ENCODE measurements around the gene DUOX1.

DUOX1 gene

DNA sequence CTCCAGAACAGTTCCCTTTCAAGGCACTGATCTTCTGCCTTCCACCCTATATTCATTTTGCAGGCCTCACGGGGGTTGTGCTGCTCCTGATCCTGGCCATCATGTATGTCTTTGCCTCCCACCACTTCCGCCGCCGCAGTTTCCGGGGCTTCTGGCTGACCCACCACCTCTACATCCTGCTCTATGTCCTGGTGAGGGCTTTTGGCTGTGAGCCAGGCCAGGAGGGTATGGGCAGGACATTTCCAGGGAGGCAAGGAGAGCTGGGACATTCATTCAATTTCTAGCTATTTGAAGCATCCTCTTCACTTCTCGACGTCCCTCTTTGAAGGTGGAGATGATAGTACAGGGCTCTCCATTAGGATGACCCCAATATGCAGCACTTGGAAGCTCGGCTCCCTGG lies 25.9 kb downstream of the DUOX1 start:
- TF ChIP-seq, protein P1, sequence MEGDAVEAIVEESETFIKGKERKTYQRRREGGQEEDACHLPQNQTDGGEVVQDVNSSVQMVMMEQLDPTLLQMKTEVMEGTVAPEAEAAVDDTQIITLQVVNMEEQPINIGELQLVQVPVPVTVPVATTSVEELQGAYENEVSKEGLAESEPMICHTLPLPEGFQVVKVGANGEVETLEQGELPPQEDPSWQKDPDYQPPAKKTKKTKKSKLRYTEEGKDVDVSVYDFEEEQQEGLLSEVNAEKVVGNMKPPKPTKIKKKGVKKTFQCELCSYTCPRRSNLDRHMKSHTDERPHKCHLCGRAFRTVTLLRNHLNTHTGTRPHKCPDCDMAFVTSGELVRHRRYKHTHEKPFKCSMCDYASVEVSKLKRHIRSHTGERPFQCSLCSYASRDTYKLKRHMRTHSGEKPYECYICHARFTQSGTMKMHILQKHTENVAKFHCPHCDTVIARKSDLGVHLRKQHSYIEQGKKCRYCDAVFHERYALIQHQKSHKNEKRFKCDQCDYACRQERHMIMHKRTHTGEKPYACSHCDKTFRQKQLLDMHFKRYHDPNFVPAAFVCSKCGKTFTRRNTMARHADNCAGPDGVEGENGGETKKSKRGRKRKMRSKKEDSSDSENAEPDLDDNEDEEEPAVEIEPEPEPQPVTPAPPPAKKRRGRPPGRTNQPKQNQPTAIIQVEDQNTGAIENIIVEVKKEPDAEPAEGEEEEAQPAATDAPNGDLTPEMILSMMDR (IDR thresholded peaks at IDR 0.05; ENCODE audit: insufficient read depth, missing control alignments) = no peak
- FAIRE-seq = no peak
- no peak for DNase-seq (ENCODE audit: insufficient read length, low spot score)

DNA sequence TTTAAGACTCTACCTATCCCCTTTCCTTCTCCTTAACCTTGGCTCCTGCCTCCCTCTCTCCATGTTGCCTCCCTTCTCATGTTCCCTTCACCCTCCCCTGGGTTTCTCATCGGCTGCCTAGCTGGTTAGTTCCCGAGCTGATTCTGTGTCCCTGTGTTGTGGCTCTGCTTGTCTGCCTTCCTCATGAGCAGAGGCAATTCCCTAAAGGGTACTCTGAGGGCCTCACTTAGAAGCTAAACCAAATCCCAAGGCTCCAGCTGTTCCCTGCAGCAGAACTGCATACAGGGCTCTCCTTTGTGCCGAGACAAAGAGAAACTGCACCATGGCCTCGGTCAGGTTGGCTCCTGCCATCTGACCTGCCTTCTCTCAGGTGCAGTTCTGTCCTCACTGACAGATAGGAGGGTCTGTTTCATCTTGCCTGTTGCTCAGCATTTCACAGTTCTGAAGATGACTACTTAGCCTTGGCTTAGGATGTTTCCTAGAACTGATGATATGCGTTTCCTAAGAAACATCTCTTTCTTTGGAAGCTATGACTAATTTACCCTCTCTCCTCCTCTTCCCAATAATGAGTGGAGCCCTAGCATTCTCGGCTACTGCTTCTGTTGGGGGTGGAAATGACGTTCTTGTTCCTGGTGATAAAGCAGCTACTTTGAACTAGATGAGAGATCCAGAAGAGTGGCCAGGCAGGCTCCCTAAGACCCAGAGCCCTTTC lies 27.1 kb downstream of the DUOX1 start:
- TF ChIP-seq, protein P1 (IDR thresholded peaks at IDR 0.05; ENCODE audit: insufficient read depth, missing control alignments) = no peak
- FAIRE-seq (no peak), DNase-seq (ENCODE audit: insufficient read length, low spot score) (no peak)

DNA sequence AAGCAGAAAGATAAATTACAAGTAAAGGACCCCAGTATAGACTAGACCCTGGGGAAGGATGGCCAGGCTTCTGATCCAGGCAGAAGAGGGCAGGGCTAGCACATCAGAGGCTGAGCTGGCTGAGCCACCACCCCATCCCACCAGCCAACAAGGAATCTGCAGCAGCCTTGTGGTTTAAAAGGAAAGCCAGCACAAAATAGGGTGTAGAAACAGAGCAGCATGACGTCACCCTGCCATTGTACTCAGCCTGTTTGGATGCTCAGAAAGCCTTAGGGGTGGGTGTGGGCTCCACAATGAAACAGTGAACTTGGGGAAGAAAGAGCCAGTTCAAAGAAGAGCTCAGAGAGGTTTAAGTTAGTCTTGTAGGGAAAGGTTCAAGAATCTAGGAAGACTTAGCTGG lies 28.2 kb downstream of the DUOX1 start:
- FAIRE-seq (no peak), DNase-seq (ENCODE audit: insufficient read length, low spot score) (no peak)
- TF ChIP-seq, protein P1 (IDR thresholded peaks at IDR 0.05; ENCODE audit: insufficient read depth, missing control alignments) = no peak

DNA sequence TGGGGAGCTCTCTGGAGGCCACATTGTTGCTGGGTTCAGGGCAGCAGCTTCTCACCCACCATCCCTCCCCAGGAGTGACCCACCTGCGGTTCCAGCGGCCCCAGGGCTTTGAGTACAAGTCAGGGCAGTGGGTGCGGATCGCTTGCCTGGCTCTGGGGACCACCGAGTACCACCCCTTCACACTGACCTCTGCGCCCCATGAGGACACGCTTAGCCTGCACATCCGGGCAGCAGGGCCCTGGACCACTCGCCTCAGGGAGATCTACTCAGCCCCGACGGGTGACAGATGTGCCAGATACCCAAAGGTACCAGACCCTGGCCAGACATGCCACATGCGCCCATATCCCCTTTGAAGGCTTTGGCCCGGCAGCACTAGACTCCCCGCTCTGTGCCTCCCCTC lies 31.9 kb downstream of the DUOX1 start:
- TF ChIP-seq, protein P1 (IDR thresholded peaks at IDR 0.05; ENCODE audit: insufficient read depth, missing control alignments) = no peak
- FAIRE-seq = no peak
- DNase-seq (ENCODE audit: insufficient read length, low spot score) = no peak

DNA sequence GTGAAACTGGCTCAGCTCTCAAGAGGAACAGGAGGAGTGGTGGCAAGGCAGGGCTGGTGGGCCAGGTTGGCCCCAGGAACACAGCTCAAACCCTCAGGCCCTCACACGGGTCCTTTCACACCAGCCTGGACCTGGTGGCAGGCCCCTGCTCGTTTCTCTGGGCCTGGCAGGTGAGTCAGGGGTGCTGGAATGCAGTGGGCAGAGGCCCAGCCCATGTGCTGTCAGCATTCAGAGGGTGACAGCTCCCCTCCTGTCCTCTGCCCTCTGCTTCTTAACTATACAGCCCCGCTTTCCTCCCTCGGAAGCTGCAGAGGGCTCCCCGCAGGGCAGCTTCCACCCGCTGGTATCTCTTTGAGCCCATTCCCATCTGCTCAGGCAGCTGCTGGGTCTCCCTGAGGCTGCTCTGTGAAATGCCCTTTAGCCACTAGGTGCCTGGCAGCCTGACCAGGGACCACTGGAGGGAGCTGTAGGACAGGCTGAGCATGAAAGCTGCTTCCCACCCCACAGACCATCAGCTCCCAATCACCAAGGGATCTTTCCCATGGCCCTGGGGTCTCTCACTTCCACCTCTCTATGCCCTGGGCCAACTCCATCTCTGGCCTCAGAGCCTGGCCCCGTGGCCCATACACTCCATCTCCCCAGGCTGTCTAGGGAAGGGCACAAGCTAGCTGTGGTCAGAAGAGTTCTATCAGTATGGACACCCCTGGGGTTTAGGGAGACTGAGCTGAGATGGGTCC lies 33.1 kb downstream of the DUOX1 start:
- FAIRE-seq (no peak), DNase-seq (ENCODE audit: insufficient read length, low spot score) (peak; percentile 96)
- TF ChIP-seq, protein P1 (IDR thresholded peaks at IDR 0.05; ENCODE audit: insufficient read depth, missing control alignments) = peak; percentile 96

DNA sequence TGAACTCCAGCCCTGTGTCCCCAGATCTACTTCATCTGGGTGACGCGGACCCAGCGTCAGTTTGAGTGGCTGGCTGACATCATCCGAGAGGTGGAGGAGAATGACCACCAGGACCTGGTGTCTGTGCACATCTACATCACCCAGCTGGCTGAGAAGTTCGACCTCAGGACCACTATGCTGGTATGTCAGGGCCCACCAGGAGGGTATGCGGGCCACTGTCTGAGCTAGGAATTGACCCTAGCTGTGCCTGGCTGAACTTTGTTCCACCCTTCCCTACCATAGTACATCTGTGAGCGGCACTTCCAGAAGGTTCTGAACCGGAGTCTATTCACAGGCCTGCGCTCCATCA lies 33.7 kb downstream of the DUOX1 start:
- DNase-seq (ENCODE audit: insufficient read length, low spot score) (no peak), FAIRE-seq (no peak)
- TF ChIP-seq, protein P1 (IDR thresholded peaks at IDR 0.05; ENCODE audit: insufficient read depth, missing control alignments) = no peak

DNA sequence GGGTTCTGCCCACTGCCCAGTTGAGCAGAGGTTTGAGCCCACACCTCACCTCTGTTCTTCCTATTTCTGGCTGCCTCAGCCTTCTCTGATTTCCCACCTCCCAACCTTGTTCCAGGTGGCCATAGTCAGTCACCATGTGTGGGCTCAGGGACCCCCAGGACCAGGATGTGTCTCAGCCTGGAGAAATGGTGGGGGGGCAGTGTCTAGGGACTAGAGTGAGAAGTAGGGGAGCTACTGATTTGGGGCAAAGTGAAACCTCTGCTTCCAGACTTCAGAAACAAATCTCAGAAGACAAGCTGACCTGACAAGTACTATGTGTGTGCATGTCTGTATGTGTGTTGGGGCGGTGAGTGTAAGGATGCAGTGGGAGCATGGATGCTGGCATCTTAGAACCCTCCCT lies 35.1 kb downstream of the DUOX1 start:
- DNase-seq (ENCODE audit: insufficient read length, low spot score) = no peak
- TF ChIP-seq, protein P1 (IDR thresholded peaks at IDR 0.05; ENCODE audit: insufficient read depth, missing control alignments) = no peak
- no peak for FAIRE-seq

Measured in D721Med (cell line).